GM21526 (cell line): ENCODE results near the gene OPRPN.

Source experiments
- ATAC-seq: cut with Tn5 transposase; IDR thresholded peaks from one replicate; pipeline ENCODE4 v1.9.1; 2021; ENCODE audit warnings: moderate library complexity; ENCODE audit not compliant: unreplicated experiment, low FRiP score

OPRPN gene, protein sequence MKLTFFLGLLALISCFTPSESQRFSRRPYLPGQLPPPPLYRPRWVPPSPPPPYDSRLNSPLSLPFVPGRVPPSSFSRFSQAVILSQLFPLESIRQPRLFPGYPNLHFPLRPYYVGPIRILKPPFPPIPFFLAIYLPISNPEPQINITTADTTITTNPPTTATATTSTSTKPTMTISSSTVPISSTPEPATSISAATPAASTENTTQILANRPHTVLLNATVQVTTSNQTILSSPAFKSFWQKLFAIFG

DNA sequence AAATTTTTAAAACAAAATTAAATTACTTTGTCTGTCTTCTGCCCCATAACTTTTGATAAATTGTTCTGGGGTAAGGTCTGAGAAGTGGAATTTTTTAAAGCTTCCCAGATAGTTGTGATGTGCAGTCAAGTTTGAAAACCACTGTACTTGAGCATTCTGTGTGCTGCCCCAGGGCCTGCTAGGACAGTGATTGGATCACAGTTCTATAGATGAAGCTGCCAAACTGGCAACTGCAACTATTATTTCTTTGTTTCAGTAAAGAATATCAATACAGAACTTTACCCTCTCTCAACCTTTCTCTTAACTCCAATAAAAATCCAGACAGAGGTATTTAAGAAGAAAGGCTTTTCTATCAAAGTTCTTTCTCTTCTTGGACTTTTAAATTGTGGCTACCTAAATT is at the start of gene OPRPN:
Gene OPRPN (plus strand): TSS at position 361 of the 400 bp plus-strand sequence. CDS start 1,346 bp downstream, outside the sequence.
- ATAC-seq, result no peak

DNA sequence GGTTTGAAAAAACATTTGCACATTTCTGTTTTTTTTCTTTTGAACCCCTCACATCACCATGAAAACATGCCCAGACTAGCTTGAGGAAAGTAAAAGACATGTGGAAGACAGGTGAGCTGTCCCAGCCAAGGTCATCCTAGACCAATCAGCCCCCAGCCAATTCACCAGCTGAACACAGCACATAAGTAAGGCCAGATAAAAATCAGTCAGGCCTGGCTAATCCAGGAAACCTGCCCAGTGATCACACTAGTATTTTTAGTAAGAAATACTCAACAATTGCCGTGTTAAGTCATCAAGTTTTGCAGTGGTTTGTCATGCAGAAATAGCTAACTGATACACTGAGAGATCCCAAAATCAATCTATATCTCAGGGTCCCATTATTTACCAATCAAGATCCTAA is 41.6 kb upstream of the OPRPN start:
- ATAC-seq, result no peak

DNA sequence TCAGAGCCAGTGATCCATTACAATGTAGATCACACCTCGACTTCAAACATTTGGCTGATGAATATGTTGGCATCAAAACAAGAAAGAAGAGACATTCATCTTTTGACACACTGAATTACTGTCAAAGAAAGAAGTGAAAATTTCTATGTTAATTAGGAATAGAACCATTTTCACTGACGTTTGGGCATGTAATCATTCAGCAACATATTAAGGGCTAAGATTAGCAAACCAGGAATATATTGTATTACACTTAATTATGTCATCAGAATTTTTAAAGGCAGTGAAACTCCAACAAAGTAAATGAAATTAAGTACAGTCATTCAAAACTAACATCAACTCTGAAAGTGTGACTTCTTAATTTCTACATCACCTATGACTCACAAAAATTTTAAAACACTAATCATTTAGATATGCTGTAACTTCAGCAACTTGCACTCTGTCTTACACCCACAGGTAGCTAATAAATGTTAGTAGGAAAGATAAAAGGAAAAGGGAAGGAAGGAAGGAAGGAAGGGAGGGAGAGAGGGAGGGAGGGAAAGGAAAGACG is 38.6 kb upstream of the OPRPN start:
- no peak for ATAC-seq

DNA sequence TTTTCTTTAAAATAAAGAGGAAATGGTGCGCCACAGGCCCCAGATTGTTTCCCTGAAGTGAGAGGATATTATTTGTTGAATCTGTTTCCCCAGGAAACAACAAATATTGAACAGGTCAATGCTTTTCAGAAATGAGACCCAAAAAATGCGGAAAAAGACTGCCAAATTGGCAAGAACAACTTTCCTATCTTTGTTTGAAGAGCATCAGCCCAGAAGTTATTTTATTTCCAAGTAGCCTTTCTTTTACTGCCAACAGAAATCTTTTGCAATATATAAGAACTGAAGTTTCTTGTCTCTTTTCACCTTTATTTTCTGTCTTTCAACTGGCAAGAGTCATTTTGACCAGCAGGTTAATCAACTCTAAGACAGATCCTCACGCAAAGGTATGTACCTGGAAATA is 37.3 kb upstream of the OPRPN start, which contains the start of gene SMR3A:
Gene SMR3A (plus strand): TSS at position 301 of the 400 bp plus-strand sequence. CDS start 1,356 bp downstream, outside the sequence.
- no peak for ATAC-seq

DNA sequence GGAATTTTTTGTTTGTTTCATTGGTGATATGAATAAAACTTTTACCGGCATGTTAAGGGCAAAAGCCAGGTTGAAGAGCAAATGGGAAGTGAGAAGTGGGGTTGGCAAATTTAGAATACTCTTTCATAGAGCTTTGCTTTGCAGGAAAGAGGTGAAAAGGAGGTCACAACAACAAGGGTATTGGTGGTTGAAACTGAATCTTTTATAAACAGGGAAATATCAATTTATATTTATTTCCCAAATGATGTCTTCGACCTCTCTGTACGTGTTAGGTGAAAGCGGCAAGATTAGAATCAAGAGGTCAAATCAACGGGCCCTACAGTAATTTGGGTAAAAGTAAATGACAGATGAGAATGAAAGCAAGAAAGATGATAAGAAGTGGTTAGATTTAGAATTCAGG is 33.7 kb upstream of the OPRPN start:
- no peak for ATAC-seq

DNA sequence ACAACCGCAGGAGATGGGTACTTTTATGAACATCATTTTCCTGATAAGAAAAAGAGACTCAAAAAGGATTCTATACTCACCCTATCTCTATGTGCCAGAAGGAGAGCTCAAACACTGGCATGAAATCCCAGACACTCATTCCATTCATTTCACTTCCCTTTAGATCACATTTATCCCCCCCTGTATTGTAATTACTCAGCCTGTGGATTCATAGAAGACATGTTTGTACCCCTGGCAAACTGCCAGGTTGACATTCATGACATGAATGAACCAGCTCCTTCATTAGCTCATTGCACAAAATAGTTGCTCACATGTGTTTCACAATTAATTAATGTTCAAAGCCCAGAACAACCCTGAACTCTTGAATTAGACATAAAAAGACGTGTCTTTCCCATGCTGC is 32.3 kb upstream of the OPRPN start:
- ATAC-seq, result no peak

DNA sequence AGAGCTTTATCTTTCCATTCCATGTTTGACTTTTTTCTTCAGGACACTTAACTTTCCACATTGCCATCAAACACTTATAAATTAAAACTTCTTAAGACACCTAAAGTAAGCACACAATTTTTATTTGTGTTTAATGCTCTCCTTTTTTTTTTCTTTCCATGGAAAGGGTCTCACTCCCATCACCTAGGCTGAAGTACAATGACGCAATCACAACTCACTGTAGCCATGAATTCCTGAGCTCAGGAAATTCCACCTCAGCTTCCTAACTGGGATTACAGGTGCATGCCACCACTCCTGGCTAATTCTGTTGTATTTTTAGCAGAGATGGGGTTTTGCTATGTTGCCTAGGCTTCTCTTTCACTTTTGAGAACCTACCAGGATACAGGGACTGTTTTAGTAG is 29.9 kb upstream of the OPRPN start:
- no peak for ATAC-seq

DNA sequence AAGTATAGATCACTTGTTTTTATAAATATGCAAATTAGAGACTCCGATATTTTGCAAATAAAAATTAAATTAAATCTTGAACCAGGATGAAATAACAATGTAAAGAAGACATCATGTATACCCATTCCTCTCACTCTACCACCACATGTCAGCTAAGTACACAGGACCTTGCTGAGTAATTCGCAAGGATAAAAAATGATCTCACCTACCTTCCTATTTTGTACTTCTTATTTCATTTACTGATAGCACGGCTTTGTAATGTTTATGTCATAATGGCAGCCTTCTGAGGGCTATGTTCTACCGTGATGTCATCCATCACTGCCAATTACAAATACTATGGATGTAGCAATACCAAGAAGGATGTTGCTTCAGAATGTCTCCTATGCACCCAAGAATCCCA is 25.8 kb upstream of the OPRPN start:
- ATAC-seq, result no peak

DNA sequence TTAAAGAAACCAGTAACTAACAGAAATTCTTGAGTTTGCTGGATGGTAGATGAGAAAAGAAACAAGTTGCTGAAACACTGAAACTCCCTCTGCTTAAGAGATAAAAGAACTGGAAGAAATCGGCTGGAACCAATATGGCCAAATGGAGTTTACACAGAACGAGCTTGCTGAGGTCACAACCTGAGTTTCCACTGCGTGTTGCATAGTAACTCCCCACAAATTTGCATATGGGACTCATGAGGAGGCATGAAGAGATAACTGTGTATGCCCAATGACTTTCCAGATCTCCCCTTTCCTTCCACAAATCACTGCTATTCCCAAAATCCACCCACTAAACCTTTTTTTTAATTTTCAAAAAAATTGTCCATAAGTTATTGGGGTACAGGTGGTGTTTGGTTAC is 25.0 kb upstream of the OPRPN start:
- no peak for ATAC-seq

DNA sequence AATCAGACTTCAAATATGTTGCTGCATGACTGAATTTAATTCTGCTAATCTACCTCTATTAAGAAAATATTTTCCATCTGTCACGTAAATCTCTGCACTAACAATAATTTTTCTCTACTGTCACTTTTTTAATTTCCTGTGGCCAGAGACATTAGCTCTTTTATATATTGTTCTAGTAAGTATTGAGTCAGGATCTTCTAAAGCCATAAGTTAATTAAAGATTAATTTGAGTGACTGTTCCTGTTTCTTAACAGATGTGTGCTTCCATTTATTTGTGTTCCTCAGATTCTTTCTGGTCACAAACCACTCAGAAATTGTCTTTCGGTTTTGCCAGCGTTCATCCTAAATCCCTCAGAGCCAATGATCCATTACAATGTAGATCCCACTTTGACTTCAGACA is 17.2 kb upstream of the OPRPN start:
- no peak for ATAC-seq

DNA sequence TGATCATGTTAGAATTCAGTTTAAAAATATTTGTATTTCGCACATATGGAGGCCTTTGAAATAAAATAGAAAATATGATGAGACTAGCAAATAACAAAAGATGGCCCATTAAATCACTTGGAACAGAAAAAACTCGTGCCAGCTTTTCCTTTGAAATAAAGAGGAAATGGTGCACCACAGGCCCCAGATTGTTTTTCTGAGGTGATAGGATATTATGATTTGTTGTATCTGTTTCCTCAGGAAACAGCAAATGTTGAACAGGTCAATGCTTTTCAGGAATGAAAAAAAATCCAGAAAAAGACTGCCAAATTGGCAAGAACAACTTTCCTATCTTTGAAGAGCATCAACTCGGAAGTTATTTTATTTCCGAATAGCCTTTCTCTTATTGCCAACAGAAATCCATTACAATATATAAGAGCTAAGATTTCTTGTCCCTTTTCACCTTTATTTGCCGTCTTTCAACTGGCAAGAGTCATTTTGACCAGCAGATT is 15.0 kb upstream of the OPRPN start, which contains the start of gene SMR3B:
Gene SMR3B (plus strand): TSS at position 441 of the 491 bp plus-strand sequence. CDS start 1,380 bp downstream, outside the sequence.
- ATAC-seq, result no peak

DNA sequence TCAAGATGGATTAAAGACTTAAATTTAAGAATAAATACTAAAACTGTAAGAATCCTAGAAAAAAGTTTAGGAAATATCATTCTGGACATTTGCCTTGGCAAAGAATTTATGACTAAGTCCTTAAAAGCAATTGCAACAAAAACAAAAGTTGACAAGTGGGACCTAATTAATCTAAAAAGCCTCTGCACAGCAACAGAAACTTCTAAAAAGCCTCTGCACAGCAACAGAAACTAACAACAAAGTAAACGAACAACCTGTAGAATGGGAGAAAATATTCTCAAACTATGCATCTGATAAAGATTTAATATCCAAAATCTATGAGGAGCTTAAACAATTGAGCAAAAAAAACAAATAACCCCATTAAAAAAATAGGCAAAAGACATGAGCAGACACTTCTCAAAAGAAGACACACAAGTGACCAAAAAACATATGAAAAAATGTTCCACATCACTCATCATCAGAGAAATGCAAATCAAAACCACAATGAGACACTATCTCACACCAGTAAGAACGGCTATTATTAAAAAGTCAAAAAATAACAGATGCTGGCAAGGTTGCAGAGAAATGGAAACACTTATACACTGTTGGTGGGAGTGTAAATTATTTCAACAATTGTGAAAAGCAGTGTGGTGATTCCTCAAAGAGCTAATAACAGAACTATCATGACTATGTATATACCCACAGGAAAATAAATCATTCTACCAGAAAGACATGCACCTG is 5.5 kb upstream of the OPRPN start:
- peak; percentile 54 for ATAC-seq

DNA sequence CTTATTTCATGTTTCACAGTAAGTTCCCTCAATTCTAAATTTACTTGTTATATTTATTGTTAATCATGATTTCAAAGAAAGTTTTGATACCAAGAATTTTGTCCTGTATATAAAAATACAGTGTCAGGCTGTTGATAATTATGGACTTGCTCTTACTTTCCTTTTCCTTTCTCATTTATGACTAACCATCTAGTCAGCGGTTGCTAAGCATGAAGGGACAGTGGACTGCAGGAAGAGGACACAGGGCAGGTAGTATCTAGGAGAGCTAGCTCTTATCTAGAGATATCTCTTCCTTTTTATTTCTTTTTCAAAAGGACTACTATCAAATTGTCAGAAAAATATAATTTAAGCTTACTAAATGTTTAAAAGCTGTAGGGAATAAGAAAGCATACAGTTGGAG is 1.6 kb downstream of the OPRPN start:
- ATAC-seq, result no peak

DNA sequence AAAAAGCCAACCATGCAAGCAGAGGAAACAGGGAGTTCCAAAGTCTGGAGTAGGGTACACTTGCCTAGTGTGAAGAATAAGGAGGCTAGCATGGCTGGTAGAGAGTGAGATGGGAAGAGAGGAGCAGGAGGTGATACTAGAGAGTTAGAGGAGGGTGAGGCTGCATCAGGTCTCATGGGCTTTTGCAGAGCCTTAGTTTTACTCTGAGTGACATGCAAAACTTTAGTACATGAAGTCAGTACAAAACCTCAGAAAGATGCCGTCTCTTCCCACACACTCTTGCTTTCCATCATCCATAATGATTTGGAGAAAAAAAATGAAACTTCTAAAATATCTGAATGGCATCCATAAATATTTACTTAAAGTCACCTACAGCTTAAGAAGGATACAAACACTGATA is 5.0 kb downstream of the OPRPN start:
- peak; percentile 51 for ATAC-seq

DNA sequence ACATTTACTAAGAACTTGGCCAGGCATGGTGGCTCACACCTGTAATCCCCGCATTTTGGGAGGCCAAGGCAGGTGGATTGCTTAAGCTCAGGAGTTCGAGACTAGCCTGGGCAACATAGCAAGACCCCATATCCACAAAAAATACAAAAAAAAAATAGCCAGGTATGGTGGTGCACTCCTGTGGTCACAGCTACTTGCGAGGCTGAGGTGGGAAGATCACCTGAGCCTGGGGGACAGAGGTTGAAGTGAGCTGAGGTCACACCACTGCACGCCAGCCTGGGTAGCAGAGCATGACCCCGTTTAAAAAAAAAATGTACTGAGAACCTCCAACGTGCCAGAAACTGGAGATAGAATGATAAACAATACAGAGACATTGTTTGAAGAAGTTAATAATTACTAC is 8.0 kb downstream of the OPRPN start:
- ATAC-seq, result no peak

DNA sequence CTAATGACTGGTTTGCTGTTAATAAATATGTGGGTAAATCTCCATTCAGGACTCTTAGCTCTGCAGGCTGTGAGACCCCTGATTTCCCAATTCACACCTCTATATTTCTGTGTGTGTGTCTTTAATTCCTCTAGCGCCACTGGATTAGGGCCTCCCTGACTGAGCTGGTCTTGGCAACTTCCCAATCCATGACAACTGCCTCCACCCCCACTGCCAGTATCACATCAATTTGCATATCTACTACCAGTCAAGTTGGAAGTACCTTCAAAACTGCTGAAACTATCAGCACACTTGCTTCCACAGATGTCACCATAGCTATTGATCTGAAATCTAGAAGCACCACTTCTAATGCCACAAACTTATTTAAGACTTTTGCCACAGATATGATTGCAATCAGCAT is 27.6 kb downstream of the OPRPN start:
- no peak for ATAC-seq

DNA sequence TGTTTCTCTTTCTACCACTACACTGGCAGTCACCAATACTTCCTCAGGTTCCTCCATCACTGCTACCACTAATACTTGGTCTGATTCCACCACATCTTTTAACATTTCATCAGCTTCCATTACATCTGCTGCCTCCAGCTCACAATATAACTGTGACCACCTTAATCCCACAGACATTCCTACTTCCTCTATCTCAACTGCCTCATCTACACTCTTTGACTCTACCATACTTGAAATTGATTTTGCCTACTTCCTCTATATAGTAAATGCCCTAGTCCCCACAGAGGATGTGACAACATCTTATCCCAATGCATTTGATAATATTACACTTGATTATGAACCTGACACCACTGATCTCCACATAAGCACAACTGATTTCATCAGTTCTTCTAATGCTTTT is 29.0 kb downstream of the OPRPN start:
- no peak for ATAC-seq

DNA sequence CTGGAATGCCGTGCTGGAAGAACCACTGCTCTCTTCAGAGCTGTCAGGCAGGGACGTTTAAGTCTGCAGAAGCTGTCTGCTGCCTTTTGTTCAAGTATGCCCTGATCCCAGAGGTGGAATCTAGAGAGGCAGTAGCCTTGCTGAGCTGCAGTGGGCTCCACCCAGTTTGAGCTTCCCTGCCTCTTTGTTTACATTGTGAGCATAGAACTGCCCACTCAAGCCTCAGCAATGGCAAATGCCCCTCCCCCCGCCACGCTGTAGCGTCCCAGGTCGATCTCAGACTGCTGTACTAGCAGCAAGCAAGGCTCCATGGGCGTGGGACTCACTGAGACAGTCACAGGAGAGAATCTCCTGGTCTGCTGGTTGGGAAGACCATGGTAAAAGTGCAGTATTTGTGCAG is 39.5 kb downstream of the OPRPN start:
- ATAC-seq, result no peak

DNA sequence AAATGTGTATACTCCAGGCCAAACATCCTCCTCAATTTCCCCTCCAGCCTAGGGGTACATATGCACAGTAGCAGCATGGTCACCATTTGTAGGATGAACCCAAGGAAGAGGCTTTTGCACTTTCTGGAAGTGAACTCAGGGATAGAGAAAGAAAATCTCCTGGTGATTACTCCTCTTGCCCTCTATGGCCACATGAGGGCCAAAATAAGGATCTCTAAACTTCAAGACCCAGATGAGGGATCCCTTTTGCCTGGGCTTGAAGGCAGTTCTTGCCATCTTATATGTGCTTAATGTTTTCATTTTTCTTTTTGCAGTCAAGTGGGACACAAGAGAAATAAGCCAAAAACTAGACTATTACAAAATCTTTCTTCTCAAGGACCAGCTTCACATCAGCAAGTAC is 44.7 kb downstream of the OPRPN start:
- ATAC-seq, result no peak

DNA sequence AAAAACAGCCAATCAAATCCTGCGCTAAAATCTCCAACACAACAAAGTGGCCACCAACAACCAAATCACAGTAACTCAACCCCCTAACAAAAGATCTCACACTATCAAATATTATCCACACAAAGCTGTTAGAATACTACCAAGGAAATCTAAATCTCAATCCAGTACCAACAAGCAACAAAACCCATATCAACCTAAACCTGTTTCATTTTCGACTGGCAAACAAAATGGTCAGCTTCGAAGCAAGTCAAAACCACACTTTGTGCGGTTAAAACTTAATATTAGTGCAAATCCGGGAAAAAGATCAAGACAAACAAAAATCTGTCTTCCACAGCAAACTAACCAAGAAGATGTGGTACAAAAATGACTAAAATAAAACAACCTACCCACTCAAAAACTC is 45.6 kb downstream of the OPRPN start:
- ATAC-seq, result no peak

DNA sequence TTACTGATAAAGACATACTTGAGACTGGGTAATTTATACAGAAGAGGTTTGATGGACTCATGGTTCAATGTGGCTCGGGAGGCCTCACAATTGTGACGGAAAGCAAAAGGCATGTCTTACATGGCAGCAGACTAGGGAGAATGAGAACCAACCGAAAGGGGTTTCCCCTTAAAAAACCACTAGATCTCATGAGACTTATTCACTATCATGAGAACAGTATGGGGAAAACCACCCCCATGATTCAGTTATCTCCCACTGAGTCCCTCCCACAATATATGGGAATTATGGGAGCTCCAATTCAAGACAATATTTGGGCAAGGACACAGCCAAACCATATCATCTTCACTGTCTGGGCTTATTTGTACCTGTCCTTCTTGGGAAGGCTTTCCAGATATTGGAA is 51.5 kb downstream of the OPRPN start:
- no peak for ATAC-seq

DNA sequence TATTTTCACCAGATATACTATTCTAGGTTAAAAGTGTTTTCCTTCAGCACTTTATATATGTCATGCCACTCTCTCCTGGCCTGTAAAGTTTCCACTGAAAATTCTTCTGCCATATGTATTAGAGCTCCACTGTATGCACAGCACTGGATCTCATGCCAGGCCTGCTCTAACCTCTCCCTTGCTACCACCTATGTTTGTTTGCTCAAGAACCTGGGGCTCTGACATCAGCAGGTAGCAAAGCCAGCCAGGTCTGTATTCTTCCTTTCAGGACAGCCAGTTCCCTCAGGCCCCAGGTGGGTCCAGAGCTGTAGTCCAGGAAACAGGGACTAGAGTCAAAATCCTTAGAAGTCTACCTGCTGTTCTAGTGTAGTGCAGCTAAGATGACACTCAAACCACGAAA is 55.2 kb downstream of the OPRPN start:
- ATAC-seq, result no peak
